H9 (cell line): ENCODE data around the gene C3orf52. TPM values are rescaled to one million over a fixed set of nuclear protein-coding genes. Genes with fewer than 3 reads are reported as not detected.

Experiments used
- DNase-seq: peaks from one replicate; pipeline ENCODE4 v3.0.0-alpha.2; 2017
- H2AFZ ChIP-seq: one replicate; pipeline ENCODE4 v1.6.1; 2013; ENCODE audit warnings: mild to moderate bottlenecking, low read length, control low read depth, moderate library complexity
- H2AK5ac ChIP-seq: 2 replicates; pipeline ENCODE4 v1.6.1; 2013; ENCODE audit warnings: low read length, control low read depth, mixed read lengths; ENCODE audit not compliant: insufficient read length
- H2BK120ac ChIP-seq: one replicate; pipeline ENCODE4 v1.6.1; 2013; ENCODE audit warnings: low read depth, mild to moderate bottlenecking, low read length, control low read depth, inconsistent platforms; ENCODE audit not compliant: poor library complexity, severe bottlenecking
- H2BK12ac ChIP-seq: 2 replicates; pipeline ENCODE4 v1.6.1; 2013; ENCODE audit warnings: low read length, control low read depth, mixed read lengths, low read depth; ENCODE audit not compliant: insufficient read length
- H2BK15ac ChIP-seq: 2 replicates; pipeline ENCODE4 v1.6.1; 2013; ENCODE audit warnings: low read depth, low read length, control low read depth
- H2BK20ac ChIP-seq: one replicate; pipeline ENCODE4 v1.6.1; 2013; ENCODE audit warnings: low read depth, mild to moderate bottlenecking, low read length, control low read depth, inconsistent platforms; ENCODE audit not compliant: poor library complexity, severe bottlenecking
- H2BK5ac ChIP-seq: 2 replicates; pipeline ENCODE4 v1.6.1; 2013; ENCODE audit warnings: low read length, control low read depth, mixed read lengths; ENCODE audit not compliant: insufficient read length
- H3K14ac ChIP-seq: 2 replicates; pipeline ENCODE4 v1.6.1; 2013; ENCODE audit warnings: low read length, control low read depth; ENCODE audit not compliant: insufficient read depth
- H3K18ac ChIP-seq: 2 replicates; pipeline ENCODE4 v1.6.1; 2013; ENCODE audit warnings: low read depth, mild to moderate bottlenecking, mixed read lengths, low read length, control low read depth; ENCODE audit not compliant: insufficient read length
- H3K23ac ChIP-seq: 2 replicates; pipeline ENCODE4 v1.6.1; 2013; ENCODE audit warnings: low read length, control low read depth, mixed read lengths, low read depth; ENCODE audit not compliant: insufficient read length
- H3K23me2 ChIP-seq: 2 replicates; pipeline ENCODE4 v1.6.1; 2013; ENCODE audit warnings: low read depth, mild to moderate bottlenecking, mixed read lengths, low read length, control low read depth; ENCODE audit not compliant: insufficient read length, poor library complexity, severe bottlenecking
- H3K27ac ChIP-seq: 2 replicates; pipeline ENCODE4 v1.5.1; 2013; ENCODE audit warnings: low read length, control low read depth, mixed read lengths, low read depth; ENCODE audit not compliant: insufficient read length
- H3K27me3 ChIP-seq: 2 replicates; pipeline ENCODE4 v1.6.1; 2013; ENCODE audit warnings: low read length, control low read depth, inconsistent platforms; ENCODE audit not compliant: insufficient read depth
- H3K4ac ChIP-seq: 2 replicates; pipeline ENCODE4 v1.6.1; 2013; ENCODE audit warnings: low read depth, mild to moderate bottlenecking, control low read depth, inconsistent platforms, low read length, moderate library complexity
- H3K4me1 ChIP-seq: 2 replicates; pipeline ENCODE4 v1.6.1; 2013; ENCODE audit warnings: low read length, control low read depth, inconsistent platforms; ENCODE audit not compliant: insufficient read depth
- H3K4me2 ChIP-seq: 2 replicates; pipeline ENCODE4 v1.6.1; 2013; ENCODE audit warnings: low read length, control low read depth, mixed read lengths; ENCODE audit not compliant: insufficient read length, insufficient read depth
- H3K56ac ChIP-seq: 2 replicates; pipeline ENCODE4 v1.6.1; 2013; ENCODE audit warnings: low read depth, mild to moderate bottlenecking, mixed read lengths, low read length, control low read depth; ENCODE audit not compliant: insufficient read length
- H3K79me1 ChIP-seq: 2 replicates; pipeline ENCODE4 v1.6.1; 2013; ENCODE audit warnings: low read depth, mild to moderate bottlenecking, moderate library complexity, low read length, control low read depth, inconsistent platforms; ENCODE audit not compliant: insufficient read depth, poor library complexity, severe bottlenecking
- H3K79me2 ChIP-seq: 2 replicates; pipeline ENCODE4 v1.6.1; 2013; ENCODE audit warnings: low read length, control low read depth, inconsistent platforms; ENCODE audit not compliant: insufficient read depth
- H3K9ac ChIP-seq: 2 replicates; pipeline ENCODE4 v1.6.1; 2013; ENCODE audit warnings: low read length, control low read depth, mixed read lengths; ENCODE audit not compliant: insufficient read length; ENCODE audit errors: extremely low read depth
- H3K9me3 ChIP-seq: one replicate; pipeline ENCODE4 v1.6.1; 2013; ENCODE audit warnings: low read depth, low read length, inconsistent platforms; ENCODE audit not compliant: control insufficient read depth
- H3T11ph ChIP-seq: one replicate; pipeline ENCODE4 v1.6.1; 2013; ENCODE audit warnings: mild to moderate bottlenecking, low read length, control low read depth, inconsistent platforms
- H4K20me1 ChIP-seq: one replicate; pipeline ENCODE4 v1.6.1; 2013; ENCODE audit not compliant: control insufficient read depth, insufficient read length, insufficient read depth
- H4K5ac ChIP-seq: 2 replicates; pipeline ENCODE4 v1.6.1; 2013; ENCODE audit warnings: low read depth, mild to moderate bottlenecking, mixed read lengths, low read length, control low read depth; ENCODE audit not compliant: insufficient read length
- H4K8ac ChIP-seq: replicated peaks from 2 replicates; pipeline ENCODE4 v1.6.1; 2013; ENCODE audit warnings: low read length, control low read depth, mixed read lengths, low read depth; ENCODE audit not compliant: insufficient read length
- H4K91ac ChIP-seq: 2 replicates; pipeline ENCODE4 v1.6.1; 2013; ENCODE audit warnings: low read depth, mild to moderate bottlenecking, moderate library complexity, mixed read lengths, low read length, control low read depth; ENCODE audit not compliant: insufficient read length
- H3K27ac Mint-ChIP-seq, 3 experiments: 2 replicates in 2 of 3; 3 replicates in 1 of 3; pipeline ENCODE4 v1.8.0; 2020 to 2021; ENCODE audit warnings: mixed read lengths in 3 of 3, mild to moderate bottlenecking in 1 of 3, moderate library complexity in 1 of 3
- H3K27me3 Mint-ChIP-seq: 2 replicates; pipeline ENCODE4 v1.8.0; 2021; ENCODE audit warnings: low read depth, mild to moderate bottlenecking, moderate library complexity, mixed read lengths
- H3K36me3 Mint-ChIP-seq, 3 experiments: 2 replicates in 2 of 3; 3 replicates in 1 of 3; pipeline ENCODE4 v1.8.0; 2020 to 2021; ENCODE audit warnings: low read depth in 3 of 3, mixed read lengths in 3 of 3; ENCODE audit not compliant: insufficient read depth in 1 of 3
- H3K4me1 Mint-ChIP-seq, 2 experiments: 2 replicates each; pipeline ENCODE4 v1.8.0; 2020; ENCODE audit warnings: mixed read lengths in 2 of 2
- H3K4me3 Mint-ChIP-seq, 2 experiments: 2 replicates in 1 of 2; 3 replicates in 1 of 2; pipeline ENCODE4 v1.8.0; 2020 to 2021; ENCODE audit warnings: mild to moderate bottlenecking in 2 of 2, mixed read lengths in 2 of 2, moderate library complexity in 1 of 2
- H3K9me3 Mint-ChIP-seq, 2 experiments: 2 replicates in 1 of 2; 3 replicates in 1 of 2; pipeline ENCODE4 v1.8.0; 2020; ENCODE audit warnings: mild to moderate bottlenecking in 2 of 2, mixed read lengths in 2 of 2, moderate library complexity in 1 of 2
- CTCF ChIP-seq: fragments of 200-600 bp; sonication (generic); conservative IDR thresholded peaks from 3 replicates; pipeline ENCODE4 v1.8.0; 2021; ENCODE audit warnings: antibody characterized with exemption, mild to moderate bottlenecking
- WGBS: extraction: QIAGEN DNeasy Blood & Tissue Kit; methylation state at CpG from one replicate; pipeline ENCODE4 v1.1.7; 2013; ENCODE audit warnings: missing lambda C conversion rate, low lambda C conversion rate, mixed read lengths; ENCODE audit not compliant: insufficient read length; ENCODE audit errors: extremely low coverage; 5-methylcytosine and 5-hydroxymethylcytosine counted together
- total RNA-seq: library from RNA; stranded (reverse); gene quantifications from 2 replicates; pipeline ENCODE4 v1.2.1, GENCODE V29; 2021

The C3orf52 gene
- total RNA-seq, 1 experiment from 2014 or later: 11.2 TPM

GRCh38 chr3:112038863-112039262 is 47.3 kb upstream of the C3orf52 start:
- Histone ChIP-seq H4K8ac (no peak overlapping the region), H3K18ac (no peak overlapping the region), H4K91ac (no peak overlapping the region), H3K4me2 (no peak overlapping the region), H3K79me1 (no peaks in the 10 kb centered on the region), H3T11ph (no peak overlapping the region), H2BK20ac (no peak overlapping the region), H3K56ac (no peak overlapping the region), H3K4me1 (no peaks in the 10 kb centered on the region), H3K9me3 (no peaks in the 10 kb centered on the region), H3K27me3 (no peaks in the 10 kb centered on the region), H3K9ac (no peak overlapping the region), H3K23me2 (no peaks in the 10 kb centered on the region), H3K27ac (no peak overlapping the region), H2BK12ac (no peak overlapping the region), H2AFZ (no peak overlapping the region), H3K14ac (no peak overlapping the region), H3K4ac (no peak overlapping the region), H3K79me2 (no peaks in the 10 kb centered on the region), H4K5ac (no peak overlapping the region), H2BK5ac (no peak overlapping the region), H2BK120ac (no peak overlapping the region), H3K23ac (no peak overlapping the region), H2BK15ac (no peak overlapping the region), H4K20me1 (no peaks in the 10 kb centered on the region), H2AK5ac (no peak overlapping the region)
- Mint-ChIP-seq H3K36me3 (peaks cover 13 to 23% (median 14%) of the 10 kb centered on the region in 3 experiments), H3K4me1 (peaks cover 17 to 27% of the 10 kb centered on the region in 2 experiments), H3K9me3 (peaks cover 23 to 28% of the 10 kb centered on the region in 2 experiments), H3K4me3 (no peak overlapping the region), H3K27ac (no peak overlapping the region), H3K27me3 (no peaks in the 10 kb centered on the region)
- no peak for TF ChIP-seq CTCF
- WGBS: no CpG with 5 or more reads among the region's 3 CpGs
- DNase-seq: no peak
